Peyer's patch (tissue), 4 donors: ENCODE measurements around the gene PARP15.

Source experiments
- POLR2A ChIP-seq, 2 donors: fragments of 450-650 bp; IDR thresholded peaks; one replicate each; pipeline ENCODE4 v1.5.1; 2017; ENCODE audit warnings: antibody characterized with exemption in 2 of 2, mild to moderate bottlenecking in 2 of 2, moderate library complexity in 2 of 2
- TF ChIP-seq, protein P1 (sequence below), 6 experiments: fragments of 450-650 bp in 4 of 6; fragments of 200-600 bp in 2 of 6; sonication (generic) in 1 of 6; IDR thresholded peaks; one replicate each; pipeline ENCODE4 v1.5.1; 2017 to 2019; ENCODE audit warnings: antibody characterized with exemption in 6 of 6, mild to moderate bottlenecking in 3 of 6, moderate library complexity in 1 of 6

DNA sequence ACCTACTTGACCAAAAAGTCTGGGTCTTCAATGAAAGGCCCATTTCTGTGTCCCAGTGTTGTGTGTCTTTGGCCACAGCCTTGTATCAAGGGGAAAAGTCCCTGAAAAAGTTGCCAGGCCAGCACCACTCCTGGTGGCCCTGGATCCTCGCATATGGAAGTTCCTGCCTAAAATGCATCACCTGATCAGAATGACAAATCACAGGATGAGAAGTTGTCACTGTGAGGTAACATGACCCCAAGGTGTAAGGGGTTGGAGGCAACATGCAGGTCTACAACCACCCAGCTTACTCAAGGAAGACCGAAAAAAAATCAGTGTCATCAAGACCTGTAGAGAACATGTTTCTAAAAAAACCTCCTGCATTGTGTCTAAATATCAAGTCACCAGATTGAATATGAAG lies 25.6 kb downstream of the PARP15 start:
- TF ChIP-seq POLR2A (IDR thresholded peaks at IDR 0.05), result no peak
- TF ChIP-seq, protein P1, sequence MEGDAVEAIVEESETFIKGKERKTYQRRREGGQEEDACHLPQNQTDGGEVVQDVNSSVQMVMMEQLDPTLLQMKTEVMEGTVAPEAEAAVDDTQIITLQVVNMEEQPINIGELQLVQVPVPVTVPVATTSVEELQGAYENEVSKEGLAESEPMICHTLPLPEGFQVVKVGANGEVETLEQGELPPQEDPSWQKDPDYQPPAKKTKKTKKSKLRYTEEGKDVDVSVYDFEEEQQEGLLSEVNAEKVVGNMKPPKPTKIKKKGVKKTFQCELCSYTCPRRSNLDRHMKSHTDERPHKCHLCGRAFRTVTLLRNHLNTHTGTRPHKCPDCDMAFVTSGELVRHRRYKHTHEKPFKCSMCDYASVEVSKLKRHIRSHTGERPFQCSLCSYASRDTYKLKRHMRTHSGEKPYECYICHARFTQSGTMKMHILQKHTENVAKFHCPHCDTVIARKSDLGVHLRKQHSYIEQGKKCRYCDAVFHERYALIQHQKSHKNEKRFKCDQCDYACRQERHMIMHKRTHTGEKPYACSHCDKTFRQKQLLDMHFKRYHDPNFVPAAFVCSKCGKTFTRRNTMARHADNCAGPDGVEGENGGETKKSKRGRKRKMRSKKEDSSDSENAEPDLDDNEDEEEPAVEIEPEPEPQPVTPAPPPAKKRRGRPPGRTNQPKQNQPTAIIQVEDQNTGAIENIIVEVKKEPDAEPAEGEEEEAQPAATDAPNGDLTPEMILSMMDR (IDR thresholded peaks at IDR 0.05), result no peak
